ENCODE results near the gene AMBRA1.
"Not testable (repeated sequence)": the region's sequence is repeated elsewhere in the genome, so short reads cannot be mapped to it uniquely, and the experiment has no call there.

Gene AMBRA1

DNA sequence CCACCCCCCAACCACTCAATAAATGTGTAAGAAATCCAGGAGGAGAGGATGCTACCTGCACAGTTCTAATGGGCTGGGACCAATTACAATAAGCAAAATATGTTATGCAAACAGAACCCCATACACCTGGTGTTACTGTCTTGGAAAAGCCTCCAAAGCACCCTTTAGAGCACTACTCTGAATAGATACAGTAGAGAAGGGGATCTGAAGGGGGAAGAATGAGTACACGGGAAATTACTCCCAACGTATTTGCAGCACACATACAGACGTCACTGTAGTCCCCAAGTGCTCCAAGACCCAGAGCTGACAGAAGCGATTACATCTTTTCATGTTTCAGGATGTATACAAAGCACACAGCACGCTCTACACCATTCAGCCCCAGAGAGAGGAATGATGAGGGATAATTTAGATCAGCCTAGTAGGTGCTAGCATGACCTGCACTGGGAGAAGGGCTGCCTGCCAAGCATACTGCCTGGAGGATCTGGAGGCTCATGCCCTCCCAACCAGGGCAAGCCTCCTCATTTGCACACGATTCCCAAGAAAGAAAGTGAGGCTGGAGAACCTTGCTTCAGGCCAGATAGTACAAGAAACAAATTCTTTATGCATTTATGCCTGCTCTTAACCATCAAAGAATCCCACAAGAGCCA, 63.8 kb downstream of the AMBRA1 start:
- no peak for DNase-seq

DNA sequence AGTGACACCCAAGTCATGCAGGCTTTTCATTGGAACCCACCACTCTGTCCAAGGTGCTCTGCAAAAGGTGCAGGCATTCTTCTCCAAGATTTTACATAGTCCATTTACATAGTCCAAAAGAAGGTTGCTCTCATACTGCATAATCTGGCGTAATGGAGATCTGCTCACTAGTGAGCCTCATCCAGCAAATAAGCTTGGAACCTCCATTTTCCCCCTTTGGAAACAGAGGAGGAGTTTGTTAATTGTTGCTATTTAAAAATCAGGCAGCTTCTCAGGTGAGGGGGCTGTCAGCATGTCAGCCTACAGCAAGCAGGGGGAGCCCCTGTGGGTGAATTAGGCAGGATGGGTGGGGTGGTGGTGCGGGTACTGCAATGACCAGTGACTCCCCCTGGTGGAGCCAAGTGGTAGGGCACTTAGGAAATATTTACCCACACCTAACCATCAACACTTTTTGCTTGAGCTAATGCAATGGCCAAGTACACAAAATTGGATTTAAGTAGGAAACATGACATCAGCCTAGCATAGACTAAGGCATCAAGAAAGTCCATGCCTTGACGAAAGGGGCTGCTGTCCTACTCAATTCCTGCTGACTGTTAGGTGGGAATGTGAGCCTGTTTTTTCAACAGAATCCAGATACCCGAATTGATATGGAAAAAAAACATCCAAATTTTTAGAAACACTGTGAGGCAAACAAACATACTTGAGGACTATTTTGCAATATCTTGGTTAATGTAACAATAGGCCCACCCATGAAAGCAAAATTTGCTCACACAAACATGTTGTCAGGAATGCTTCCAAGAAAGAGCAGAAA, 64.5 kb downstream of the AMBRA1 start:
- no peak for DNase-seq

DNA sequence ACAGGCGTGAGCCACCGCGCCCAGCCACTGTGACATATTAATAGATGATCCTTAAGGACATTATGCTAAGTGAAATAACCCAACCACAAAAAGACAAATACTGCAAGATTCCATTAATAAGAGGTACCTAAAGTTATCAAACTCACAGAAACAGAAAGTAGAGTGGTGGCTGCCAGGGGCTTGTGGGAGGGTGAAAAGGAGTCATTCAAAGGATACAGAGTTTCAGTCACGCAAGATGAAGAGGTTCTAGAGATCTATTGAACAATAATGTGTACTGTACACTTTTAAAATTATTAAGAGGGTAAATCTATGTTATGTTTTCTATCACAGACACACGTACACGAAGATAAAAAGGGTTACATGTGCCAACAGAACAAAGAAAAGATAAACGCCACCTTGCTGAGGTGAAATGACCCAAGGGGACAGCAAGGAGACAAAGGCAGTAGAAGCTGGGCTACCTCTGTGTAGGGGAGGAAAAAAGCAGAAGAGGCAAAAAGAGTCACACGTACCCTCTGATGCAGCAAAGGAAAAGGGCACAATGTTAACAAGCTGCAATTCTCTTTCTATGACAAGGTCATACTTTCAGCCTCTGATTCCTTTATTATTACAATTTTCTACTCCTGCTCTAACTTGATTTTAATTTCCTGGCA, 65.3 kb downstream of the AMBRA1 start:
- DNase-seq = no peak

DNA sequence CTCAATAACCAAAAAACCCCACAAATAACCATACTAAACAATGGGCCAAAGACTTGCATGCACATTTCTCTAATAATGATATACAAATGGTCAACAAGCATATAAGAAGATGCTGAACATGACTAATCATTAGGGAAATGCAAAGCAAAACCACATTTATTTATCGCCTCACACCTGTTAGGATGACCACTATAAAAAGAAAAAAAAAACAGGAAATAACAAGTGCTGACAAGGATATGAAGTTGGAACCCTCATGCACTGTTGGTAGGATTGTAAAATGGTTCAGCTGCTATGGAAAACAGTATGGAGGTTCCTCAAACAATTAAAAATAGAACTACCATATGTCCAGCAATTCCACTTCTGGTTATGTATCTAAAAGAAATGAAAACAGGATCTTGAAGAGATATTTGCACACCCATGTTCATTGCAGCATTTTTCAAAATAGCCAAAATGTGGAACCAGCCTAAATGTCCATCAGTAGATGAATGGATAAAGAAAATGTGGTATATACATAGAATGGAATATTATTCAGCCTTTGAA, 66.2 kb downstream of the AMBRA1 start:
- DNase-seq = no peak

DNA sequence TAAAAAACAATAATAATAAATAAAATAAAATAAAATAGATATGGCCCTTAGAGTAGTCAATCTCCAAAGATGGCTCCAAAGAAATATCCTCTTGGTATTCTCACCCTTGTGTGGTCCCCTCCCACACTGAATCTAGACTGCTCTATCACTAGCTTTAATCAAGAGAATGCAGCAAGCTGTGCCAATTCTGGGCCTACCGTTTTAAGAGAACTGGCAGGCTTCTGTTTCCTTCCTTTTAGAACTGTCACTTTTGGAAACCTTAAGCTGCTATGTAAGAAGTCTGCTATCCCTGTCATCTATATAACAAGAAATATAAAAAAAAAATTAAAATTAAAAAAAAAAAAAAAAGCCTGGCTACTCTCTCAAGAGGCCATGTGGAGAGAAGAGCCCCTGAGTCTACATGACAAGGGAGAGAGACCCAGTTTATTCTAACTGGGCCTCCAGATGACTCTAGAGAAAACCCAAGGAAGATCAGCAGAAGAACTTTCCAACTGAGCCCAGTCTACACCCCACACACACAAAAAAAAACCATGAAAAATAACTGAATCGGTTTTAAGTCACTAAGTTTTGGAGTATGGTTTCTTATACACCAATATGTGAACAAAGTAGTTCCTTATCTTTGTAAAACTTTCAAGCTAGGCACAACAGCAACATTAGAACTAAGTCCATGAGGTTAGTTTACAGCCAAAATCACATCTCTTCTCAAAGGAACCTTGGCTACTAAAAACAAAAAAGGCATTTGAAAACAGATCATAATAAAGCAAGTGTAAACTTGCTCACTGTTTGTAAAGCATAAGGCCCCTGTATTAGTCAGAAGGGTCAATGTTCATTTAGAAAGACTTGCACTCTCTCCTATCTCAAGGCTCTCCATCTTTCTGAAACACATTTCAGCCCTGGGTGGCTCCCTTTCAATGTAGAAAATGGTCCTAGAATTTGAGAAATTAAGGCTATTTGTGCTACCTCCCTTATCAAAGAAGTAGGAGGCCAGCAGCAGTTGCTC, 67.3 kb downstream of the AMBRA1 start:
- no peak for DNase-seq

DNA sequence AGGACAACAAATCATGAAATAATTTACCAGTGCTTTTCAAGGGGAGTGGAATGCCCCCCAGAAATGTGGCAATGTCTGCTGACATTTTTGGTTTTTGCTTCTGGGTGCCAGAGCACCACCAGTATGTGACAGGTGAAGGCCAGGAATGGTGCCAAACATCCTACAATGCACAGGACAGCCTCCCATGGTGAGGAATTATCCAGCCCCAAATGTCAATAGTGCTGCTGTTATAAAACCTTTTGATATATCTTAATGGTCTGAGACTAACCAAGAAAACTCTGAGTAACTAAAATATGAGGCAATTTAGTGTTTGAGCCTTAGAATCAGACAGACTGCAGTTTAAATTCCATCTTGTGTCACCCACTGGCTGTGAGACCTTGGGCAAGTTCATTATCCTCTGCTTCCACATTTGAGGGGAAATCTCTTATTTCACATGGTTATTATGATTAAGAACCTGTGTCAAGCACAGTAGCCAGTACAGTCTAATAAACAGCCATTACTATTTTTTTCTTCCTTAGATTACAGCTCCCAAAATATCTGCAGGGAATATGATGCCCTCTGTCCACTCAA, 69.5 kb downstream of the AMBRA1 start:
- DNase-seq = no peak

- DNase-seq = no peak
Observed at GRCh38 chr11:46523290-46523689, 70.5 kb downstream of the AMBRA1 start.

- DNase-seq = no peak
Observed at GRCh38 chr11:46522682-46523281, 71.0 kb downstream of the AMBRA1 start.

- no peak for DNase-seq
Observed at GRCh38 chr11:46521961-46522681, 71.7 kb downstream of the AMBRA1 start.

DNA sequence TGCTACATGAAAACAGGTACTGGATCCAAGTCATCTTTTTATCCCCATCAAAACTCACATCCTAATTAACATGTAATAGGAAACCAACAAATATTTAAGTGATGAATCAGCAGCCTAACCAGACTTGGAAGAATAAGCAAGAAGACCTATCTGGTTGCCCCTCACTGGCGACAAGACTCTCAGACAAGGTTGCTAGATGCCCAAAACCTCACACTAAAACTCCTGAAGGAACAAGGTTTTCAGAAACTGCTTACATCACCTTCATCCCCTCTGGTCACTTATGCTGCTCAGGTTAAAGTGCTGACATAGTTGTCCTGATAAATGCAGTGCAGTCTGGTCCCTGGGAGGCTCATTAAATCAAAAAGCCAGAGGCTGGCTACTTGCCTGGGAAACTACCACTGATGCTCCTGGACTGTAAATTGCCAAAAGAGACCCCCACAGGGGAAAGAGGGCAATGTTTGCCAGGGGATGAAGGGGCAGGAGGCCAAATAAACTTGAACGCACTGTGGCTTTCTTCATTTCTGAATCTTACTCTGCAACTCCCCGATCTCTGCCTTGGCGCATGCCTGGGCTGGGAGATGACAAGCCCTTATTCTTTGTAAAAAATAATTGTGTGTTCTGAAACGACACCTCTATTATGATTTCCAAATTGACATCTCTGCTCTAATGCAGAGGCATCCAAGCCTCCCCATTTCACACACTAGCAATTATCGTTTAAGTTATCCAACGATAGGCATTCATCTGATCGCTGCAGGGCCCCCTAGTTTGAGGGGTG, 72.7 kb downstream of the AMBRA1 start:
- DNase-seq = no peak

DNA sequence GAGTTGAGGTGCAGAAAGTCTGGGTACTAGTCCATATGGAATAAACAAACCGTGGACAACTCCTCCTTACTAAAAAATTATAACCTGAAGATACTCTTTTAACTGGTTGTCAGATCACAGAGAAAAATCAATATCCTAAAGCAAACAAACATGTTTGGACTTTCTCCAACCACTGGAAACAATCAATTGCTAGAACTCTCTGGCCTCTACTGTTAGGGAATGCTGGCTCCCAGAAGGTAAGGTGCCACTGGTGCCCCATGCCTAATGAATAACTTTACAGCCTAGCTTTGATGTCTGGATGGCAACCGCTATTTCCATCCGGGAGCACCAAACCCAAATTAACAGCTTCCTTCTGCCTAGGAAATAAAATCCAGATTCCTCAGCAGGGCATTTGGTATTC, 74.5 kb downstream of the AMBRA1 start:
- no peak for DNase-seq

DNA sequence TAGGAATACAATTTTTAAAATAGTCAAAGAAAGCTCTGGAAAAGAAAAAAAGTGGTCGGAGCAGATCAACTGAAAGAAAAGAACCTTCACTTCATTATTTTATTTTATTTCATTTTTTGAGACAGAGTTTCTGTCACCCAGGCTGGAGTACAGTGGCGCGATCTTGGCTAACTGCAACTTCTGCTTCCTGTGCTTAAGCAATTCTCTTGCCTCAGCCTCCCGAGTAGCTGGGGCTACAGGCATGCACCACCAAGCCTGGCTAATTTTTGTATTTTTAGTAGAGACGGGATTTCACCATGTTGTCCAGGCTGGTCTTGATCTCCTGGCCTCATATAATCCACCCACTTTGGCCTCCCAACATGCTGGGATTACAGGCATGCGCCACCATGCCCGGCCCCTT, 74.9 kb downstream of the AMBRA1 start:
- DNase-seq = not testable (repeated sequence)

DNA sequence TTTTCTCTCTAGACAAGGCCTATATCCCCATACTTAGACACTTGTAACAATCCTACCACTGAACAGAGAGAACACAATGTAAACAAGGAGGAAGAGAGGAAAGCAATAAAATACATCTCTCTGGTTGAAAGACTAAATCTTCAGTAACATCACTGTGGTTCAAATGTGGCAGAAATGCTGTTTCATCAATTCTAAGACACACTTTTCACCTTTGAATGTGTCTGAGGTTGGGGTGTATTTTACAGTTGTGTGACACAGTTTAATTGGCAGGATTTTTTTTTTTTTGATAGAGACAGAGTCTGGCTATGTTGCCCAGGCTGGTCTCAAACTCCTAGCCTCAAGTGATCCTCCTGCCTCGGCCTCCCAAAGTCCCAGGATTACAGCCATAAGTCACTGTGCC, 79.5 kb downstream of the AMBRA1 start:
- no peak for DNase-seq

DNA sequence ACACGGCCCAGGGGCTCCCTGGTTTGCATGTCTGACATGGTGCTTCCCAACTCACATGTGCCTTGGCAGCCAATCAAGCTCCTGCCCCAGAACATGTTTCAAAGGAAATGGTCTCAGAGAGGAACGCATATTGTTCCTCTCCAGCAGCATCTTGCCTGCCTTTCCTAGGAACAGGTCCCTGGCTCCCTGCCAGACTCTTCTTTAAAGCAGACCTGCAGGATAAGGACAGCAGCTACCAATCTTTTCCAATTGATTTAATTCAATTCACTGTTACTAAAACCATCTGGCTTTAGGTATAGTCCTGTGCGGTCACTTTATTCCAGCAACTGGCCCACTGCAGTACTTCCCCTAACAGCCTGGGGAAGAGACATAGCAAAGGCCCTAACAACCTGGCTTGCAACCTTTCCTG, 79.9 kb downstream of the AMBRA1 start:
- DNase-seq = peak; percentile 65

DNA sequence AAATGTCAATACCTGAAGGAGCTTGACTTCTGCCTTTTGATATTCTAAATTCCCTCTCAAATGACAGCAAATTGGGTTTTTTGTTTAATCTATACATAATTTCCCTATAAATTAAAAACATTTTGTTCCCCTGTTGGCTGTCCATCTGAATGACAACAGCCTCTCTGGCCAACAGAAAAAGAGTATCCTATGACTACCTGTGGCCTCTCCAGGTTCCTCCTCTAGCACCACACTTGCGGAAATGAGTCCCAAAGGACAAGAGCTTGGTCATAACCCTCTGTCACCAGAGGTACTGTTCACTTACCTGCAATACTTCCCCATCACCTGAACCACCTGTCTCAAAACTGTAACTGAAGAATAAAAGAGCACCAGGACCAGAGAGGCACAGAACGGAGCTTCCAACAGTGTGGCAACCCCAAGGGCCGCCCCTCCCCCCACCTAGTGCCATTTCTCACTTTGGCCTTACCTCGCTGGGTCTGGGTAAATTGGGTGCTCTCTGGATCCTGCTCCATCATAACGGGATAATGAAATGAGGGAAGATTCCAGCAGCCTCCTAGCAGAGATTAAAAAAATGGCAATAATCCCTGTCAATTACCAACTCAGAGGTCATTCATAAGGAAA, 81.5 kb downstream of the AMBRA1 start:
- DNase-seq = no peak

DNA sequence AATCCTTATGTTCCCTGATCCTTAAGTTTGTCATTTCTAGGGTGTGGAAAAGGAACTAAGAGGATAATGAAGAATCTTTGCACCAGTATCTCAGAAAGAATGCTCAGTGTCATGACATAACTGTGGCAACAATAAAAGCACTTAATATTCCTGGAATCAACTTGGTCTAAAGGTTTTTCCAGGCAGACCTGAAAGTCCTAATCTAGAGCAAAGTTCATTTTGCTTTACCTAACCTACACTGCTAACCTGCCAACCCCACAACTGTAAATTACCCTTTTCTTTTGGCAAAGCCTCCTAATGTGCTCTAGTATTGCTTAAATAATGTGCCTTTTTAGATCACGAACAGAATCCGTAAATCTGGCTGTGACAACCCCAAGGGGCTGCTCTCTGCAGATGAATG, 82.5 kb downstream of the AMBRA1 start:
- DNase-seq = no peak

- no peak for DNase-seq
Observed at GRCh38 chr11:46508360-46508759, 85.5 kb downstream of the AMBRA1 start.

DNA sequence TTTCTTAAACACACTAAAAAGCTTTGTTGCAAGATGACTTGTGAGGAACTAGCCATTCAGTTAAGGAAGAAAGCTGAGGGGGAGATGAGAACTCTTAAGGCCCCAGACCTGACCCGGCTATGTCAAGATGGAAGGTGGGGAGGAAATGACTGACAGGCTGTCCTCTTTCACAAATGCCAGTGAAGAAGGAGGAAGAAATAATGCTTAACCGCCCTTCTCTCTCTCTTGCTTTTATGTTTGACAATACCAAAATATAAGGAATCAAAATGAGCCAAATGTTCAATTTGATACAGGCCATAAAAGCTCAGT, 87.4 kb downstream of the AMBRA1 start:
- no peak for DNase-seq

GRCh38 chr11:46505741-46506482, 87.9 kb downstream of the AMBRA1 start:
- no peak for DNase-seq

Data from DMS153 (cell line).